ENCODE data around the gene GDI1.

The GDI1 gene

GRCh38 chrX:154464806-154465365 lies 27.9 kb downstream of the GDI1 start:
- DNase-seq = no peak

GRCh38 chrX:154465601-154466000 lies 28.6 kb downstream of the GDI1 start:
- no peak for DNase-seq

- no peak for DNase-seq
Measured at GRCh38 chrX:154466036-154466435, 29.1 kb downstream of the GDI1 start.

GRCh38 chrX:154466907-154467306 lies 30.0 kb downstream of the GDI1 start:
- no peak for DNase-seq

GRCh38 chrX:154467556-154467955 lies 30.6 kb downstream of the GDI1 start:
- DNase-seq = no peak

- DNase-seq = no peak
Measured at GRCh38 chrX:154468217-154468616, 31.3 kb downstream of the GDI1 start.

- DNase-seq = no peak
Measured at GRCh38 chrX:154469114-154469513, 32.2 kb downstream of the GDI1 start.

- no peak for DNase-seq
Measured at GRCh38 chrX:154469880-154470279, 32.9 kb downstream of the GDI1 start.

- no peak for DNase-seq
Measured at GRCh38 chrX:154470434-154470833, 33.5 kb downstream of the GDI1 start.

GRCh38 chrX:154470914-154471568 lies 34.1 kb downstream of the GDI1 start:
- DNase-seq = no peak

- no peak for DNase-seq
Measured at GRCh38 chrX:154471839-154472684, 35.1 kb downstream of the GDI1 start.

GRCh38 chrX:154472685-154473632 lies 36.0 kb downstream of the GDI1 start:
- no peak for DNase-seq

GRCh38 chrX:154473683-154474082 lies 36.7 kb downstream of the GDI1 start:
- no peak for DNase-seq

GRCh38 chrX:154476821-154477220 lies 39.9 kb downstream of the GDI1 start:
- no peak for DNase-seq

- DNase-seq = no peak
Measured at GRCh38 chrX:154477891-154478477, 41.0 kb downstream of the GDI1 start.

GRCh38 chrX:154478728-154479622 lies 42.0 kb downstream of the GDI1 start, which contains the start of gene LAGE3:
Gene LAGE3, minus strand, starts transcription at chrX:154479281. Its CDS starts 366 bp downstream, at chrX:154478915.
- DNase-seq = peak; percentile 97

GRCh38 chrX:154481195-154481594 lies 44.2 kb downstream of the GDI1 start:
- no peak for DNase-seq

GRCh38 chrX:154481911-154482601 lies 45.1 kb downstream of the GDI1 start:
- DNase-seq = no peak

GRCh38 chrX:154482786-154483185 lies 45.8 kb downstream of the GDI1 start:
- DNase-seq = no peak

GRCh38 chrX:154483325-154483724 lies 46.4 kb downstream of the GDI1 start:
- no peak for DNase-seq

Measured in activated CD4-positive, CD25-positive, alpha-beta regulatory T cell treated with anti-CD3 and anti-CD28 coated beads, Interleukin-2, amount 50 U/mL, for 72 hours (primary cell).